KBM-7 (cell line): Measurements from ENCODE around the gene LYZL6.
"Not testable (repeated sequence)": the region's sequence is repeated elsewhere in the genome, so short reads cannot be mapped to it uniquely, and the experiment has no call there.

Experiments
- DNase-seq: peaks from one replicate; pipeline ENCODE4 v3.0.0-alpha.2; 2015
- in situ Hi-C: fragments of 300-500 bp; cut with MboI; formaldehyde crosslinking; loops from 2 replicates; pipeline ENCODE4 v1.14.3; 2020; ENCODE audit warnings: low sequenced_read_pairs, low pct_unique_long_range_greater_than_20kb, mixed read lengths

LYZL6 gene

DNA sequence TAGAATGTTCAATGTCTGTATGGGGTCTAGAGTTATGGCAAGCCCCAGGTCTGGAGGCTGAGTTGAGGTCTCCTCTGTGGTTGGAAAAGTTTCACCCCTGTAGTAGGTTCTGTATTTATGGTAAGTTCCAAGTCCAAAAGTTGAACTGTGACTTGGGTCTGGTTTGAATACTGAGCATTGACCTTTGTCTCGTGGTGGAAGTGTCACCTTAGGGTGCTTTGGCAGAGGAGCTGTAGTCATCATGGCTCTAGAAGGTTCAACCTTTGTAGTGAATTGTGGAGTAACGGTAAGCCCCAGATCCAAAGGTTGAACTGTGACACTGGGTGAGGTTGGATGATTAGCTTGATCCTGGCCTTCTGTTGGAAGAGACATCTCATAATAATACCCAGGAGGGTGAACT is 30.6 kb downstream of the LYZL6 start:
- in situ Hi-C loops = no loop called here
- no peak for DNase-seq

DNA sequence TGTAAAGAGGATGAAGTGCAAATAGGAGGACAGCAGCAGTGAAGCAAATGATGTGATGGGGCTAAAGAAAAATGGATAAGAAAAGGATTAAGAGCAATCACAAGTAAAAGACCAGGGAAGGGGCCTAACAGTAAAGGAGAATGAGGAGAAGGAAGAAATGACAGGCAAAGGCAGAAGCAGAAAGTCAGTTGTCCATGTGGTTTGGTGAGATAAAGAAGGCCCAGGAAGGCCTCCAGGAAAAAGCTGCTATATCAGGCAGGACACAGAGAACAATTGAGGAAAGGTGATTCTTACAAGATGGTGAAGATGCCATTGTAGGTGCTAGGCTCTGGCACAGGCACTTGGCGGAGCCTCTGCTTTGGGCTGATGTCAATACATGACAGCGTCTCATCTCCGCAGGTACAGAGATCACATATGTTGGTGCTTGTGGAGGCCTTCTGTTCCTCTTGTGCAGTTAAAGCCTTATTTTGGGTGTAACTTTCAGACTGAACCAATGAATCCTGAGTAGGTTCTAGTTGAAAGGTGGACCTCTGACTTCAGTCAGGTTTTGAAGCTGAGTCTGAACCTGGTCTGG is 31.1 kb downstream of the LYZL6 start:
- DNase-seq = no peak
- in situ Hi-C loops = no loop called here

DNA sequence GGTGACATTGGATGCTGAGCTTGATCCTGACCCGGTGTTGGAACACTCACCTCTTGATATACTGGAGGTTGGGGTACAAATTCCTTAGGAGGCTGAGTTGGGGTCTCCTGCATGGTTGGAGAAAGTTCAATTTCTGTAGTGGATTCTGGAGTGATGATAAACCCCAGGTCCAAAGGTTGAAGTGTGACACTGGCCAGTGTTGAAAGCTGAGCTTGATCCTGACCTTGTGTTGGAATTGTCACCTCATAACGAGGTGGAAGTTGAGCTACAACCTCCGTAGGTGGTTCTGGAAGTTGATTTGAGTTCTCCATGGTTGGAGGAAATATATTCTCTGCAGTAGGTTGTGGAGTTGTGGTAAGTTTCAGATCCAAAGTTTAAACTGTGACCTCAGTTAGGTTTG is 34.1 kb downstream of the LYZL6 start:
- in situ Hi-C loops = no loop called here
- DNase-seq = no peak

DNA sequence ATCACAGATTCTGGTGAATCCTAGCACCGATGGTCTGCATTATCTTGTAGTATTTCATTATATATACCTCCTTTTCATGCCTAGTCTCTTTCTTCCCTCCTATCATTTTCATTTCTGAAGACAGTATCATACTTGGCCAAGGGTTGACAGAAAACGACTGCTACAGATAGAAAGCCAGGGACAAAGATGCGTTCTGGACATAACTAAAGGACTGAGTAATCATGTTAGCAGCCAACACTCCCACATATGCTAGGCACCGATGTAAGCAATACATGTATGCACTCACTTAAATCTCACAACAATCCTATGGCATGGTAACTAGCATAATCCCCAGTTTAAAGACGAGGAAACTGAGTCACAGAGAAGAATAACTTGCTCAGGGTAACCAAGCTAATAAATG is 35.8 kb downstream of the LYZL6 start:
- DNase-seq = no peak
- in situ Hi-C loops = no loop called here

DNA sequence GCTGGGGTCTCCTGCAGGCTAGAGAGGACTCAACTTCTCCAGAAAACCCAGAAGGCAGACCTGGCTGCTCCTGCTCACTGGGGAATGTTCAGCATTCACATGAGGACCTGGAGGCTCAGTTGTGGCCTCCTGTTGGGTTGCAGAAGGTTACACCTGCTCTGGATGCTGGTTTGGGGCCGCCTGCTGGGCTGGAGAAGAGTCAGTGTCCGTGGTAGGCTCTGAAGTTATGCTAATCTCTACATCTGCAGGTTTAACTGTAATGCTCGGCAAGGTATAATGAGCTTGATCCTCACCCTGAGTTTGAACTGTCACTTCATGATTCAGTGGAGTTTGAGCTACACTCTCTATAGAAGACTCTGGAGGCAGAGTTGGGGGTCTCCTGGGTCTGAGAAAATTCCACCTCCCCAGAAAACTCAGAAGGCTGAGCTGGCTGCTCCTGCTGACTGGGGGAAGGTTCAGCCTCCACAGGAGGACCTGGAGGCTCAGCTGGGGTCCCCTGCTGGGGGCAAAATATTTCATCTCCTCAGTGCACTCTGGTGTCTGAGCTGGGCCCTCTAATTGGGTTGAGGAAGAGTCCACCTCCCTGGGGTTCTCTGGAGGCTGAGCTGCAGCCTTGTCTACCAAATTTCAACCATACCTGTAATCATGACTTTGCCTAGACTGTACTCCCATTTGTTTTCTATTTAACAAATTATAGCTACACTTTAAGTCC is 36.4 kb downstream of the LYZL6 start:
- in situ Hi-C loops = no loop called here
- DNase-seq = no peak

DNA sequence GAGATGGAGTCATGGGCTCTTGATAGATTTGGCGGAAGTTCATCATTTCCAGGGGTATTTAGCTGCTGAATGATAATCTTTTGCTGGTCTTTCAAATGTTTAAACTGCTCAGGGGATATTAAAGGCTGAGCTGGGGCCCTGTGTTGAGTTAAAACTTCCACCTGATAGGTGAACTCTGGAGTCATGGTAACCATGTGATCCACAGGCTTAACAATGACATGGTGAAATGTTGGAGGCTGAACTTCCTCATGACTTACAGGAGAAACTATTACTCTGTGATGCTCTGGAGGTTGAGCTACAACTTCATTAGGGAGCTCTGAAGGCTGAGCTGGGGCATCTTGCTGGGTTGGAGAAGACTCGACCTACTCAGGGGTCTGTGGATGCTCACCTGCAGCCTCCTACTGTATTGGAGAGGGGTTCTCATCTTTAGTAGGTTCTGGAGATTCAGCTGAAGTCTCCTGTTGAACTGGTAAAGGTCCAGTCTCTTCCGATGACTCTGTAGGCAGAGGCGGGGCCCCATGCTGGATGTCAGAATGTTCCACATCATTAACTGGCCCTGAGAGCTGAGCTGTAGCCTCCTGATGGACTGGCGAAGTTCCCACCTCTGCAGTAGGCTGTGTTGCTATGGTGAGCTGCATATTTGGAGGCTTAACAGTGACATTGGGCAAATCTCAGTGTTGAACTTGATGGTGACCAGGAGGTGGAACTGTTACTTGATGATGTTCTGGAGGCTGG is 37.2 kb downstream of the LYZL6 start:
- in situ Hi-C loops = no loop called here
- no peak for DNase-seq

DNA sequence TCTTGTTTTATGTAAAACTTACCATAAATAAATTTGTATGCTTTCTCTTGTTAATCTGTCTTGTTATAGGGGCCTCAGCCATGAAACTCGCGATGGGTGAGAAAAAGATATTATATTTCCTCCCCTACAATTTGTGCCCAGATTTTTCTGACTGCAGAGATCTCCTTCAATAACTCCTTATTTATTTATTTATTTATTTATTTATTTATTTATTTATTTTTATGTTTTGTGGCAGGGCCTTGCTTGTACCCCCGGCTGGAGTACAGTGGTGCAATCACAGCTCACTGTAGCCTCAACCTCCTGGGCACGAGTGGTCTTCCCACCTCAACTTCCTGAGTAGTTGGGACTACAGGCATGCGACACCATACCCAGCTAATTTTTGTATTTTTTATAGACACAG is 40.1 kb downstream of the LYZL6 start:
- in situ Hi-C loops = no loop called here

DNA sequence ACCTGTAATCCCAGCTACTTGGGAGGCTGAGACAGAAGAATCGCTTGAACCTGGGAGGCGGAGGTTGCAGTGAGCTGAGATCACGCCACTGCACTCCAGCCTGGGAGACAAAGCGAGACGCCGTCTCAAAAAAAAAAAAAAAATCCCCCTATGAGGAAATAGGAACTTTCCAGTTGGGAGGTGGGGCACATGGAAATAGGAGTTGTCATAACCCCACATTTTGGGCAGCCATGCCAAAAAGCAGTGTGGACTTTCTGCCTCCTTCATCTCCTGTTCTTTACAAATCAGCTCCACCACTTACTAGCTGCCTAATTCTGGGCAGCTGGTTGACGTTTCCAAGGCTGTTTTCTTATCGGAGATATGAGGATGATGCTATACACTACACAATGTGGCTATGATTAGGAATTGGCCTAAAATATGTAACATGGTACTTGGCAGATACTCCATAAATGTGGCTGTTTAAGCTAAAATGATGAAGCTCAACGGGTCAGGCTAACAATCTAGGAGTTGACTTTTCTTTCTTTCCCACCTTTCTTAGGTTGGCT is 41.8 kb downstream of the LYZL6 start:
- in situ Hi-C loops = no loop called here
- DNase-seq = no peak

More for the DNA sequence above, 40.1 kb downstream of the LYZL6 start:
- no peak for DNase-seq

DNA sequence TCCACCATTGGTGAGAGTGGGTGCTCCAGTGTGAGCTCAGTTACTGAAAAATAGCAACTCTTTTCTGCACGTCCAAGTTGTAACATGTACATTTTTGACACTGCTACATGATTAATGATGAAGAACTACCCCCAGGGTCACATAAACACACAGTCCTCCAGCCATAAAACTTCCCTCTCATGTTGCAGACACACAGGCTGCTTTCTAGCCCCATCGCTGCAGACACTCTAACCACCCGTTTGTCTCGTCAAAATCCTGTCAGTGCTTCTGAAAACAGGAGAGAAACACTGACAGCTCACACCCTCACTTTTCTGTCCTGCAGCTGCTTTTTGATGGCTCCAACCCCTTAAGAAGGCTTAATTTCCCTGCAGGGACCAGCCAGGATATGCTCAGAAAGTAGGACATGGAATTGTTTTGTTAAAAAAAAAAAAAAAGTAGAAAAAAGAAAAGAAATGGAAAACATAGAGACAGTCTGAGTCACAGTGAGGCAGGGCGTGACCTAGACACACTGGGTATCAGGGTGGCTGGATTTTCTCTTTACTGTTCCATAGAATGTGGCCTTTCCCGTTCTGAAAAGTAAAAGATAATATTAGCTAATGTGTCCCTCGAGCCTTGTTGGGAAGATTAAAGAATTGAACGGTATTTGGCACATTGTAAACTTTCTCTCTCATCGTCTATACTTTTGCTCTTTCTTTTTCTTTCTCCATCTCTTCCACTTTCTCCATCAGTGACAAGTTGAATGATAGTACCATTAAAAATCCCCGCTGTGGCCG is 42.6 kb downstream of the LYZL6 start:
- DNase-seq = no peak

DNA sequence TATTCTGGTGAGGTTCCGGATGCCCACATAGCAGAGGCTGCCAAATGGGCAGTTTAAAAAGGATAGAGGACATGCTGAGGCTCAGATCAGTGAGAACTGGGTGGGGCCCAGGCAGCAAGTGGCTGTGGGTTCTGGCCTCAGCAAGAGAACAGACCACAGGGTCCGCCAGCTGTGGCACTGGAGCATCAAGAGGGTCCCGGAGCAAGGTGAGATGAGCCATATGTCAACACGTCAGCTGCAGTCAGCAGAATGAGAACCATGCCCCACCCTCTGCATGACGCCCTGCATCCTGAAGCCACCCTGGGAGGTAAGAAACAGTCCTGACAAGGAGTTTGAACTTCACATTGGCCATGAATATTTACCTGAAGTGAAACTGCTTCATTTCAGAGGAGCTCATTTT is 43.2 kb downstream of the LYZL6 start:
- DNase-seq = no peak

More for the DNA sequence above, 42.6 kb downstream of the LYZL6 start:
- in situ Hi-C loops = no loop called here

DNA sequence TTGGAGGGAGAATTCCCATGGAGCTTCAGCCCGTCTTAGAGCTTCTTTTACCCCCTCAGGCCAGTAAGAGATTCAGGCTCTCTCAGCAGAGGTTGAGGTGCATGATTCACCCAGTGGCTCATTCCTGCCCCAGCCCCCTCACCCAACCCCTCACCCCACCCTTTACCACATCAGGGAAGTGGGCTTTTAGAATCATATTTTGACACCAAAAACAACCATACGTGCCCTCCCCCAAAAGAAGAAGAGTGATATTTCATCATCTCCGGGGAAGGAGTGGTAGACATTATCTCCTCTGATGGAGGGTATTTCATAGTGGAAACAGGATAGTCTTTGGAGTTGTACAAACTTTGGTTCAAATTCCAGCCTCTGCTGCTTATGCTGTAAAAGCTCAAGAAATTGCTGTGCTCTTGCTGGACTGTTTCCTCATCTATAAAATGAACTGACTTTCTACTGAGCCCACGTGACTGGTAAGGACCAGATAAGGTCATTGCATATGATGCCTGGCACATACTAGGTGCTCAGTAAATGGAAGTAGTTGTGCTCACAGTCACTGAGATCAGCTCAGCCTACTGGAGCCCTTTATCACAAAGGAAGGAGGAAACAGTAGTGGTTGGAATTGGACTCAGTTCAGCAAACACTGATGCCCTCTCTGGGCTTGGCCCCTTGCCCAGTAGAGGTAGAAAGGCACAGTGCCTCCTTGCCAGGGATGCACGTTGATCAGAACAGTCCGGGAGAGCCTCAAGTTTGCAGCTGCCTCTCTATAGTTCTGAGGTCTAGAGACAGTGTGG is 45.0 kb downstream of the LYZL6 start:
- peak; percentile 33 for DNase-seq
- in situ Hi-C loops = no loop called here

More for the DNA sequence above, 43.2 kb downstream of the LYZL6 start:
- in situ Hi-C loops = no loop called here

DNA sequence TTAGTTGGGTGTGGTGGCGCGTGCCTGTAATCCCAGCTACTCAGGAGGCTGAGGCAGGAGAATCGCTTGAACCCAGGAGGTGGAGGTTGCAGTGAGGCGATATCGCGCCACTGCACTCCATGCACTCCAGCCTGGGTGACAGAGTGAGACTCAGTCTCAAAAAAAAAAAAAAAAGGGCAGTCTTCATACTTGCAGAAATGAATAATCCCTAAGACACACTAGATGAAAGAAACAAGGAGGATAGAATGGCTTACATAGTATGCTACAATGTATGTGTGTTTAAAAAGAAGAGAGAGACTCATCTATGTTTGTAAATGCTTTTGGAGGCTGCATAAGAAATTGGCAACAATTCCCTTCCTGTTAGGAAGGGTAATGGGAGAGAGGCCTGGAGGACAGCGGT is 45.7 kb downstream of the LYZL6 start:
- in situ Hi-C loops, DNase-seq: not testable (repeated sequence)

DNA sequence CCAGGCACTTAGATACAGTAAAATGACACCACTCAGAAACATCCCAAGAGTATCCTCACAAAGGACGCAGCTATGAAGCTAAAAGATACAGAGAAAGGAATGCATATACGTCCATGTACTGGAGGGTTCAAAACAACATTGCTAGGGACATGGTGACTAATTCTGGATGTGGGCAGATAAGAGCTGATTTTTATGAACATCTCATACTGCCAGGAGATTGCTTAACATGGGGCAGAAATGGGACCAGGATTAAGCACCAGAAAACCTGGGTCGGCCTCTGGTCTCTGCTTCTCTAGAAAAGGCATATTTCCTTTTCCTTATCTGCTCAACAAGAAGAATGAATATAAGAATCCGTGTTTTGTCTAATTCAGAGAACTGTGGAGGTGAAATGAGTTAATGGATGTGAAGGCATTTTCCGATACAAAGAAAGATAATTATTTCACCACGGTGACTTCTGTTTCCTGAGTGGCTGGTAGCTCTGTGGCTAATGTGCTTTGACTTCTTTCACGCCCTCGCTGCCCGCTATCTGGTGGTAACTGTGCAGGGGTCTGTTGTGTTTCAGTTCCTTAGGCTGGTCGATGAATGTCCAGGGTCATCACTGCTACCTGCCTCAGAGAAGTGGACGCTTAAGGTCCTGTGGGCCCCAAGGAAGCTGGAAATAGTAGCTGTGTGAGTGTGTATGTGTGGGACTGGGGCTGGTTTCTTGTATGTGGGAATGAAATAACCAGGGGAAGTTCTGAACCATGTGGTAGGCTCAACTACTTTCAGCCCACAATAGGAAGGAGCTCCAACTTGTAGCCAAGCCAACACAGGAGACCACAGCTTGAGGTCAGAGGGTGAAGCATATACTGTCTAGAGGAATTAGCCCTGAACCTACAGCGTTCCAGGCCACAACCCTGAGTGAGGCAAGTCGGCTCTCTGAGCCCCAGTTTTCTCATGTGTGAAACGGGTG is 47.6 kb downstream of the LYZL6 start:
- in situ Hi-C loops = no loop called here
- peak; percentile 85 for DNase-seq

DNA sequence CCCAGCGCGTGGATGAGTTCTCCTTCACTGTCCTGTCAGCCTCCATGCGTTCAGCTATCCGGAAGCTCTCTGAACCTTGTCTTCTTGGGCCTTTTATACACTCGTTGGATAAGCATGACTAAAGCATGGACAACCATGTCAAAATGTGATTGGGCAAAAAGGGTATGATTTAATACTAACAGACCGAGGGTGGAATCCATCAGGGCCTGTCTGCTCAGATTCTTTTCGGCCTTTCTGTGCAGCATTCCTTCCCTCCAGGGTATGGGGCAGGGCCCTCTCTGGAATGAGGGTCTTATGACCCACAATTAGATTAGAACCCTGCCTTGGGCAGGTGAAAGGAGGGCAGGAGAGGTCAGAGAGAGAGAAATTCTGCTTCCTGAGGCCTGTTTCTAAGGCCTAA is 49.3 kb downstream of the LYZL6 start:
- in situ Hi-C loops = no loop called here
- no peak for DNase-seq

DNA sequence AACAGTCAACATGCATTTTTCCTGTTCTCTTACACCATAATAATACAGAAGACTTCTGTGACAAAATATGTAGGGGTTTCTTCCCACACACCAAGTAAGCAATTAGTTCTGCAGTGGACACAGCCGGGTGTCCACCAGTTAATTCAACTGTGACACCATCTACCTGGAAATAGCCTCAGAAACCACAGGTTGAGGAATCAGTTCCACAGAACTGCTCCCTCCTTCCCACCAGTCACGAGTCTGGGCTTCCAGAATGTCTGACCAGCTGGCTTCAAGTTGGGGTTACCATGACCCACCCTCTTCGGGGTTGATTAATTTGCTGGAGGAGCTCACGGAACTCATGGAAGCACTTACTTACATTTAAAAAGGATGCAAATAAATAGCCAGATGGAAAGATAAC is 49.8 kb downstream of the LYZL6 start:
- in situ Hi-C loops = no loop called here
- DNase-seq = no peak

DNA sequence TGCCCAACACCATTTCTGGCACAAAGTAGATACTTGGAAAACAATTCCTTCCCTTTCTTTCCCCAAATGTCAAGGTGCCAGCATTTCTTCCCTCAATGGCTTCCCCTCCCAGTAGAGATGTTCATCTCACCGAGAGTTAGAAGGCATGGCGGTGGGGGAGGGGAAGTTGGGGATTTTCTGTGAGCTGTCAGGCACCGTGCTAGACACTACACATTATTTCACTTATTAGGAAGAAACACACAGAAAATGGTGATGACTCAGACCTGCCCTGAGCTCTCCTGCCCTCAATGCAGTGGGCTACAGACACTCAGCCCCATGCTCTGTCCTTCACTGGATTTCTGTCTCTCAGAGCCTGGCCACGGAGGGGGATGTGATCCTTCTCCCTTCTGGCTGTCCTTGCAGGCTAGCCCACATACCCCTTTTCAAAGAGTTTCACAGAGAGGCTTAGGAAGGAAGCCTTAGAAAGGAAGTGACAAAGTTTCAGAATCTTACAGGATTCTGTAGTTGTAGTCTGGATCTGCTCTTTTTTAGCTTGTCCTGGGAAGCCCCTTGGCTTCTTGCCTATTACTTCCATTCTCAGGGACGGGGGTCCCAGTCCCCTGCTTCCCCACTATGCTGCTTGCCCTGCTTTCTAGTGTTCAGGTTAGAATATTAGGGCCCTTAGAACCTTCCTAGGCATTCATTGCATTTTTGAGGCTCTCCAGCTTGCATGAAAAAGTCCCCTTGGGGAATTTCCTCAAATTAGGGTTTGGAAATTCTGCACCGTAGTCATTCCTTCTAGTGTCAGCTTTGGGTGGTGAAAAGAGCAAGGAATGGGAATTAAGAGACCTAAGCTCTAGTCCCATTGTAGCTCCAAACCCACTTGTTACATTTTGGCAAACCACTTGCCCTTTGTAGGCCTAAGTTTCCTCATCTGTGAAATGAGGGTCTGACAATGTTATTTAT is 51.1 kb downstream of the LYZL6 start:
- in situ Hi-C loops = no loop called here

DNA sequence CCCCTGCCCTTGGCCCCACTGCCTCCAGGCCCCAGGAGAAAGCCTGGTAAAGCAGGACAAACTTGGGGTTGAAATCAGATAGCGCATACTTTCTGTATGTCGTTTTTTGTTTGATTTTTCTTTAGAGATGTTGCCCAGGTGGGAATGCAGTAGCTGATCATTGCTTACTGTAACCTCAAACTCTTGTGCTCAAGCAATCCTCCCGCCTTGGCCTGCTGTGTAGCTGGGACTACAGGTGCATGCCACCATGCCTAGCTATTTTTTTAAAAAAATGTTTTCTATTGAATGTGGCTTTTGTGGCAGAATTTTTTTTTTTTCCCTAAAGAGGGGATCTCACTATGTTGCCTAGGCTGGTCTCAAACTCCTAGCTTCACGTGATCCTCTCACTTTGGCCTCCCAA is 52.2 kb downstream of the LYZL6 start:
- in situ Hi-C loops = no loop called here
- no peak for DNase-seq

More for the DNA sequence above, 51.1 kb downstream of the LYZL6 start:
- DNase-seq = no peak
